NCI-H2107 treated with DMSO at 0.1 percent for 48 hours (cell line): Measurements from ENCODE around the gene DDX56.

ENCODE experiments used
- DNase-seq: peaks from one replicate; lab custom pipeline; 2025; ENCODE audit not compliant: unreplicated experiment; lab: John Stamatoyannopoulos, UW

DDX56 gene

GRCh38 chr7:44537442-44537841 is 36.3 kb downstream of the DDX56 start:
- no peak for DNase-seq

GRCh38 chr7:44536090-44536489 is 37.6 kb downstream of the DDX56 start:
- no peak for DNase-seq

GRCh38 chr7:44535348-44536064 is 38.2 kb downstream of the DDX56 start:
- no peak for DNase-seq

GRCh38 chr7:44534501-44534900 is 39.2 kb downstream of the DDX56 start:
- no peak for DNase-seq

GRCh38 chr7:44534087-44534486 is 39.6 kb downstream of the DDX56 start:
- DNase-seq, result no peak

- DNase-seq, result no peak
Measured at GRCh38 chr7:44533301-44534055, 40.2 kb downstream of the DDX56 start.

- DNase-seq, result no peak
Measured at GRCh38 chr7:44531421-44532380, 42.0 kb downstream of the DDX56 start.

- DNase-seq, result no peak
Measured at GRCh38 chr7:44530990-44531389, 42.7 kb downstream of the DDX56 start.

GRCh38 chr7:44524811-44525388 is 48.8 kb downstream of the DDX56 start:
- DNase-seq, result no peak

- DNase-seq, result no peak
Measured at GRCh38 chr7:44522315-44522714, 51.4 kb downstream of the DDX56 start.

- DNase-seq, result no peak
Measured at GRCh38 chr7:44521347-44522095, 52.2 kb downstream of the DDX56 start.

- no peak for DNase-seq
Measured at GRCh38 chr7:44520574-44520973, 53.1 kb downstream of the DDX56 start.

- DNase-seq, result no peak
Measured at GRCh38 chr7:44519546-44519945, 54.2 kb downstream of the DDX56 start.

- DNase-seq, result no peak
Measured at GRCh38 chr7:44518761-44519160, 54.9 kb downstream of the DDX56 start.

GRCh38 chr7:44517175-44517574 is 56.5 kb downstream of the DDX56 start:
- DNase-seq, result no peak
